GM12801 (cell line): ENCODE data around the gene ZNF622.

Experiments
- CTCF ChIP-seq: IDR thresholded peaks from one replicate; pipeline ENCODE4 v1.5.1; 2011; ENCODE audit warnings: control low read depth; ENCODE audit not compliant: insufficient read length; ENCODE audit errors: extremely low read depth

The ZNF622 gene

GRCh38 chr5:16504571-16504970 is 39.0 kb upstream of the ZNF622 start:
- no peak for TF ChIP-seq CTCF

GRCh38 chr5:16502866-16503265 is 37.3 kb upstream of the ZNF622 start:
- TF ChIP-seq CTCF: no peak

GRCh38 chr5:16500024-16500423 is 34.4 kb upstream of the ZNF622 start:
- no peak for TF ChIP-seq CTCF

- TF ChIP-seq CTCF: no peak
These were observed 31.9 kb upstream of the ZNF622 start for GRCh38 chr5:16497546-16497945.

- TF ChIP-seq CTCF: no peak
These were observed 27.7 kb upstream of the ZNF622 start for GRCh38 chr5:16493261-16493660.

- TF ChIP-seq CTCF: no peak
These were observed 27.0 kb upstream of the ZNF622 start for GRCh38 chr5:16492398-16493140.

GRCh38 chr5:16490911-16491310 is 25.3 kb upstream of the ZNF622 start:
- TF ChIP-seq CTCF: no peak
